H1 (cell line): ENCODE results near the gene KIF26B. TPM values are rescaled to one million over a fixed set of nuclear protein-coding genes. Genes with fewer than 3 reads are reported as not detected.

Source experiments
- CTCF ChIA-PET: fragments of 300-600 bp; sonication (Branson Sonifier 250); formaldehyde crosslinking; loops from one replicate; lab custom pipeline; 2021; ENCODE audit not compliant: partially characterized antibody; lab: Charles Lee
- POLR2A ChIA-PET: fragments of 300-600 bp; sonication (Branson Sonifier 250); formaldehyde crosslinking; loops from one replicate; lab custom pipeline; 2021; ENCODE audit warnings: inconsistent platforms; ENCODE audit not compliant: partially characterized antibody; lab: Charles Lee
- DNase-seq, 2 experiments: peaks; one replicate each; pipeline versions ENCODE4 v3.0.0 to v3.0.0-alpha.2; 2010 to 2022; ENCODE audit warnings: low spot score in 2 of 2, low read depth in 1 of 2, mixed read lengths in 1 of 2
- FAIRE-seq: peaks from 2 replicates; lab custom pipeline; 2011; peaks lifted over from hg19 to GRCh38; lab: Jason Lieb, UNC
- H2AFZ ChIP-seq: 2 replicates; pipeline ENCODE4 v1.8.1; 2012; ENCODE audit warnings: low read length, inconsistent platforms
- H2AK5ac ChIP-seq: 2 replicates; pipeline ENCODE4 v1.6.1; 2013; ENCODE audit warnings: low read depth, low read length
- H2BK120ac ChIP-seq: replicated peaks from 2 replicates; pipeline ENCODE3; 2013; ENCODE audit warnings: low read depth, low read length, inconsistent platforms
- H2BK12ac ChIP-seq: 2 replicates; pipeline ENCODE4 v1.6.1; 2013; ENCODE audit warnings: low read depth, low read length
- H2BK15ac ChIP-seq: 2 replicates; pipeline ENCODE4 v1.6.1; 2013; ENCODE audit warnings: low read length
- H2BK20ac ChIP-seq: 2 replicates; pipeline ENCODE4 v1.6.1; 2013; ENCODE audit warnings: low read length
- H2BK5ac ChIP-seq: 2 replicates; pipeline ENCODE4 v1.6.1; 2013; ENCODE audit warnings: low read depth, low read length
- H3K14ac ChIP-seq: 2 replicates; pipeline ENCODE4 v1.6.1; 2013; ENCODE audit warnings: inconsistent platforms; ENCODE audit not compliant: insufficient read length
- H3K18ac ChIP-seq: 2 replicates; pipeline ENCODE4 v1.6.1; 2013; ENCODE audit warnings: low read length; ENCODE audit errors: extremely low read depth
- H3K23ac ChIP-seq: 2 replicates; pipeline ENCODE4 v1.6.1; 2013; ENCODE audit warnings: inconsistent platforms; ENCODE audit not compliant: insufficient read length
- H3K23me2 ChIP-seq: 2 replicates; pipeline ENCODE4 v1.6.1; 2013; ENCODE audit warnings: low read depth, low read length
- H3K27ac ChIP-seq: 2 replicates; pipeline ENCODE4 v1.6.1; 2011; ENCODE audit warnings: low read depth, low read length, inconsistent platforms
- H3K27me3 ChIP-seq, 4 experiments: replicated peaks in 1 of 4; 1 replicate in 1 of 4; 2 replicates in 3 of 4; pipeline versions ENCODE4 v1.6.1 to v1.8.1; 2011 to 2013; ENCODE audit warnings: low read length in 3 of 4, mild to moderate bottlenecking in 3 of 4, inconsistent platforms in 2 of 4, mixed read lengths in 2 of 4, moderate library complexity in 1 of 4; ENCODE audit not compliant: control insufficient read depth in 3 of 4, insufficient read depth in 3 of 4; ENCODE audit errors: extremely low read depth in 1 of 4
- H3K36me3 ChIP-seq, 4 experiments: 2 replicates each; pipeline versions ENCODE4 v1.6.1 to v1.8.1; 2011 to 2013; ENCODE audit warnings: mild to moderate bottlenecking in 4 of 4, low read length in 3 of 4, moderate library complexity in 2 of 4, control low read depth in 1 of 4, inconsistent platforms in 1 of 4; ENCODE audit not compliant: insufficient read depth in 4 of 4, control insufficient read depth in 2 of 4
- H3K4ac ChIP-seq: replicated peaks from 2 replicates; pipeline ENCODE3; 2013; ENCODE audit warnings: low read length, low read depth, mixed read lengths, inconsistent platforms; ENCODE audit not compliant: insufficient read length
- H3K4me1 ChIP-seq, 4 experiments: replicated peaks in 1 of 4; 1 replicate in 1 of 4; 2 replicates in 3 of 4; pipeline versions ENCODE4 v1.6.1 to v1.8.1; 2011 to 2013; ENCODE audit warnings: low read length in 3 of 4, inconsistent platforms in 2 of 4, mixed read lengths in 1 of 4; ENCODE audit not compliant: insufficient read depth in 4 of 4, control insufficient read depth in 3 of 4
- H3K4me2 ChIP-seq, 2 experiments: 2 replicates each; pipeline versions ENCODE4 v1.6.1 to v1.8.1; 2011 to 2013; ENCODE audit warnings: low read depth in 2 of 2, low read length in 2 of 2, control low read depth in 1 of 2, inconsistent platforms in 1 of 2, mild to moderate bottlenecking in 1 of 2; ENCODE audit not compliant: insufficient read depth in 1 of 2
- H3K4me3 ChIP-seq, 4 experiments: fragments of 200-600, 300-600 bp in 1 of 4; sonication (generic), shearing (Covaris generic), sonication (Bioruptor Twin) in 1 of 4; 2 replicates each; pipeline versions ENCODE4 v1.5.1 to v1.8.1; 2011 to 2016; ENCODE audit warnings: low read length in 4 of 4, low read depth in 3 of 4, control low read depth in 2 of 4, inconsistent platforms in 2 of 4, mild to moderate bottlenecking in 2 of 4, mixed read lengths in 1 of 4, moderate library complexity in 1 of 4; ENCODE audit not compliant: insufficient read depth in 2 of 4; ENCODE audit errors: extremely low read depth in 1 of 4
- H3K56ac ChIP-seq: replicated peaks from 2 replicates; pipeline ENCODE3; 2013; ENCODE audit warnings: low read depth, mild to moderate bottlenecking, mixed read lengths, low read length, inconsistent platforms; ENCODE audit not compliant: insufficient read length
- H3K79me1 ChIP-seq: 2 replicates; pipeline ENCODE4 v1.6.1; 2013; ENCODE audit warnings: low read depth, low read length, control low read depth
- H3K79me2 ChIP-seq, 2 experiments: 2 replicates each; pipeline versions ENCODE4 v1.6.1 to v1.8.1; 2012 to 2013; ENCODE audit warnings: low read length in 2 of 2, mild to moderate bottlenecking in 2 of 2, inconsistent platforms in 1 of 2; ENCODE audit not compliant: insufficient read depth in 2 of 2, control insufficient read depth in 1 of 2
- H3K9ac ChIP-seq, 4 experiments: replicated peaks in 1 of 4; 1 replicate in 1 of 4; 2 replicates in 3 of 4; pipeline versions ENCODE4 v1.6.1 to v1.8.1; 2011 to 2013; ENCODE audit warnings: low read depth in 3 of 4, low read length in 3 of 4, control low read depth in 2 of 4, mild to moderate bottlenecking in 2 of 4, moderate library complexity in 2 of 4, inconsistent platforms in 1 of 4; ENCODE audit errors: extremely low read depth in 1 of 4
- H3K9me3 ChIP-seq, 2 experiments: 2 replicates each; pipeline versions ENCODE4 v1.6.1 to v1.8.1; 2012 to 2013; ENCODE audit warnings: mild to moderate bottlenecking in 2 of 2, moderate library complexity in 2 of 2, control low read depth in 1 of 2, inconsistent platforms in 1 of 2, low read depth in 1 of 2, low read length in 1 of 2, mixed read lengths in 1 of 2; ENCODE audit not compliant: insufficient read depth in 2 of 2
- H4K20me1 ChIP-seq, 2 experiments: replicated peaks in 1 of 2; 2 replicates each; pipeline versions ENCODE3 to v1.8.1; 2011 to 2013; ENCODE audit warnings: inconsistent platforms in 2 of 2, low read length in 2 of 2, mild to moderate bottlenecking in 1 of 2; ENCODE audit not compliant: insufficient read depth in 2 of 2, control insufficient read depth in 1 of 2
- H4K5ac ChIP-seq: 2 replicates; pipeline ENCODE4 v1.6.1; 2013; ENCODE audit warnings: low read length, low read depth, mixed read lengths, inconsistent platforms; ENCODE audit not compliant: insufficient read length
- H4K8ac ChIP-seq: 2 replicates; pipeline ENCODE4 v1.8.0; 2013; ENCODE audit warnings: mild to moderate bottlenecking, moderate library complexity, low read length, inconsistent platforms; ENCODE audit not compliant: insufficient read depth; ENCODE audit errors: extremely low read depth
- H4K91ac ChIP-seq: replicated peaks from 2 replicates; pipeline ENCODE3; 2013; ENCODE audit warnings: low read length, mixed read lengths, inconsistent platforms; ENCODE audit not compliant: insufficient read length
- BRCA1 ChIP-seq: IDR thresholded peaks from 2 replicates; pipeline ENCODE4 v1.6.1; 2012; ENCODE audit warnings: low read depth, low read length, improper control_type of control experiment
- CHD1 ChIP-seq: IDR thresholded peaks from 2 replicates; pipeline ENCODE4 v1.6.1; 2012; ENCODE audit warnings: low read depth, low read length, improper control_type of control experiment
- EP300 ChIP-seq, 2 experiments: IDR thresholded peaks; 1 replicate in 1 of 2; 2 replicates in 1 of 2; pipeline ENCODE4 v1.6.1; 2011 to 2012; ENCODE audit warnings: low read depth in 2 of 2, low read length in 2 of 2, mild to moderate bottlenecking in 2 of 2, borderline replicate concordance in 1 of 2, inconsistent platforms in 1 of 2, moderate library complexity in 1 of 2
- HDAC2 ChIP-seq, 2 experiments: fragments of 300-600 bp in 1 of 2; sonication (generic) in 1 of 2; IDR thresholded peaks; 2 replicates each; pipeline ENCODE4 v1.6.1; 2011 to 2012; ENCODE audit warnings: low read depth in 2 of 2, low read length in 2 of 2, mild to moderate bottlenecking in 2 of 2, moderate library complexity in 2 of 2, borderline replicate concordance in 1 of 2, inconsistent platforms in 1 of 2
- JUND ChIP-seq: IDR thresholded peaks from 2 replicates; pipeline ENCODE4 v1.6.1; 2011; ENCODE audit warnings: mild to moderate bottlenecking, improper control_type of control experiment, low read length
- KDM1A ChIP-seq: fragments of 200-600, 300-600 bp; sonication (generic); IDR thresholded peaks from 2 replicates; pipeline ENCODE4 v1.7.1; 2016; ENCODE audit warnings: mild to moderate bottlenecking, low read length, borderline replicate concordance
- POLR2A ChIP-seq, 2 experiments: IDR thresholded peaks; 1 replicate in 1 of 2; 2 replicates in 1 of 2; pipeline ENCODE4 v1.6.1; 2011; ENCODE audit warnings: low read depth in 2 of 2, low read length in 2 of 2, mild to moderate bottlenecking in 2 of 2; ENCODE audit errors: control extremely low read depth in 1 of 2
- RFX5 ChIP-seq: IDR thresholded peaks from 2 replicates; pipeline ENCODE4 v1.6.1; 2011; ENCODE audit warnings: low read depth, low read length, improper control_type of control experiment, borderline replicate concordance
- SAP30 ChIP-seq: fragments of 300-600 bp; sonication (generic); IDR thresholded peaks from 2 replicates; pipeline ENCODE4 v1.7.1; 2012; ENCODE audit warnings: low read length, moderate library complexity, mild to moderate bottlenecking, inconsistent platforms; ENCODE audit not compliant: insufficient read depth, insufficient replicate concordance
- SIN3A ChIP-seq, 2 experiments: IDR thresholded peaks in 1 of 2; conservative IDR thresholded peaks in 1 of 2; 2 replicates each; pipeline ENCODE4 v1.6.1; 2011 to 2012; ENCODE audit warnings: low read length in 2 of 2, improper control_type of control experiment in 1 of 2, low read depth in 1 of 2, mild to moderate bottlenecking in 1 of 2
- SP1 ChIP-seq: IDR thresholded peaks from 2 replicates; pipeline ENCODE4 v1.6.1; 2011; ENCODE audit warnings: low read depth, low read length
- TAF7 ChIP-seq: optimal IDR thresholded peaks from 2 replicates; pipeline ENCODE3; 2011; ENCODE audit warnings: low read depth, mild to moderate bottlenecking, inconsistent platforms, low read length, moderate library complexity, borderline replicate concordance
- TBP ChIP-seq: IDR thresholded peaks from 2 replicates; pipeline ENCODE4 v1.6.1; 2011; ENCODE audit warnings: low read depth, low read length, improper control_type of control experiment
- TEAD4 ChIP-seq: IDR thresholded peaks from 2 replicates; pipeline ENCODE4 v1.6.1; 2012; ENCODE audit warnings: low read depth, low read length, inconsistent platforms, mixed read lengths
- ZNF274 ChIP-seq: IDR thresholded peaks from 2 replicates; pipeline ENCODE4 v1.7.0; 2012; ENCODE audit warnings: low read length, borderline replicate concordance; ENCODE audit errors: extremely low read depth
- WGBS, 2 experiments: shearing (Covaris generic) in 1 of 2; methylation state at CpG; one replicate each; pipeline versions ENCODE4 v1.1.6 to v1.1.7; 2013 to 2015; ENCODE audit warnings: low lambda C conversion rate in 2 of 2, mixed read lengths in 2 of 2, inconsistent platforms in 1 of 2, low coverage in 1 of 2, missing lambda C conversion rate in 1 of 2; ENCODE audit not compliant: insufficient replicate concordance in 2 of 2, insufficient coverage in 1 of 2, insufficient read length in 1 of 2; ENCODE audit errors: extremely low coverage in 1 of 2, missing lambda C conversion rate in 1 of 2; 5-methylcytosine and 5-hydroxymethylcytosine counted together
- polyA plus RNA-seq, 7 experiments: library from polyadenylated mRNA; depleted of rRNA in 3 of 7; stranded (reverse) in 5 of 7; unstranded in 2 of 7; fragments of >200 nt in 5 of 7; fragments of 200-250 nt in 2 of 7; gene quantifications; 1 replicate in 5 of 7; 2 replicates in 1 of 7; 4 replicates in 1 of 7; pipeline versions ENCODE4 v1.2.1 to v1.2.3, GENCODE V29; 2011 to 2013; ENCODE audit warnings: missing spikeins in 2 of 7, mixed read lengths in 2 of 7
- total RNA-seq: library from RNA; stranded (reverse); fragmentation: NEBNext Ultra II Directional; extraction: Animal tissue kit (Norgen Biotek cat#: 25700); gene quantifications from 2 replicates; pipeline ENCODE4 v1.2.1, GENCODE V29; 2021

KIF26B gene
- total and polyA plus RNA-seq, 2 of the 8 experiments (the other 6 are each of a cell fraction or from before 2014, with no cell fraction given), result 0.06 to 0.28 TPM

GRCh38 chr1:245459621-245460020 lies 304.8 kb downstream of the KIF26B start:
- no peaks in the 10 kb centered on the region for H3K79me1 ChIP-seq
- no peaks in the 10 kb centered on the region for H3K9me3 ChIP-seq
- H4K91ac ChIP-seq, result no peak overlapping the region
- H3K23ac ChIP-seq, result no peak overlapping the region
- H3K4me3 ChIP-seq, result no peak overlapping the region
- H2BK5ac ChIP-seq, result no peak overlapping the region
- H2BK15ac ChIP-seq, result no peak overlapping the region
- no peak overlapping the region for H2AFZ ChIP-seq
- POLR2A ChIA-PET, result no interaction called here
- WGBS, 2 experiments, result 87% methylated on average over 3 of the region's 3 CpGs; no CpG with 5 or more reads in 1 of the 2 experiments
- H3K9ac ChIP-seq, result no peak overlapping the region
- peaks cover 0 to 5% of the 10 kb centered on the region in 2 experiments for H4K20me1 ChIP-seq
- no peak overlapping the region for H4K8ac ChIP-seq
- H3K79me2 ChIP-seq, result no peaks in the 10 kb centered on the region
- no peak overlapping the region for H3K4me2 ChIP-seq
- no peak overlapping the region for H2BK120ac ChIP-seq
- H3K4me1 ChIP-seq, result no peaks in the 10 kb centered on the region
- no peak overlapping the region for H2BK20ac ChIP-seq
- no peak overlapping the region for H3K4ac ChIP-seq
- no peak overlapping the region for H2BK12ac ChIP-seq
- H4K5ac ChIP-seq, result no peak overlapping the region
- CTCF ChIA-PET, result interaction anchor here (0.6 to 0.7 kb wide), 3 partner anchors 43 to 379 kb away, joined by 3 read pairs; no protein-coding TSS in a partner anchor
- DNase-seq (no peak), FAIRE-seq (no peak)
- H3K14ac ChIP-seq, result no peak overlapping the region
- no peak overlapping the region for H3K18ac ChIP-seq
- H3K56ac ChIP-seq, result no peak overlapping the region
- H3K23me2 ChIP-seq, result peaks cover 4% of the 10 kb centered on the region; the same call in 1 of the 2 replicates
- H3K27me3 ChIP-seq, result no peaks in the 10 kb centered on the region; a peak in 1 of 7 replicates
- H2AK5ac ChIP-seq, result no peak overlapping the region
- H3K27ac ChIP-seq, result no peak overlapping the region
- no peaks in the 10 kb centered on the region for H3K36me3 ChIP-seq
- TF ChIP-seq POLR2A (IDR thresholded peaks at IDR 0.05; ENCODE audit: control extremely low read depth in 1 of 2, low read depth in 2 of 2, low read length in 2 of 2), result no peak
- no peak for TF ChIP-seq CHD1
- TF ChIP-seq KDM1A, result no peak
- TF ChIP-seq EP300 (IDR thresholded peaks at IDR 0.05; ENCODE audit: borderline replicate concordance in 1 of 2, low read depth in 2 of 2, low read length in 2 of 2), result no peak
- no peak for TF ChIP-seq RFX5
- TF ChIP-seq ZNF274, result no peak
- no peak for TF ChIP-seq HDAC2 (IDR thresholded peaks at IDR 0.05; ENCODE audit: borderline replicate concordance in 1 of 2, low read depth in 2 of 2, low read length in 2 of 2)
- TF ChIP-seq TEAD4, result no peak
- no peak for TF ChIP-seq SAP30
- TF ChIP-seq TBP, result no peak
- no peak for TF ChIP-seq SIN3A (conservative IDR thresholded peaks at IDR 0.05 in 1 of 2, IDR thresholded peaks at IDR 0.05 in 1 of 2; ENCODE audit: low read depth in 1 of 2, low read length in 2 of 2)
- TF ChIP-seq JUND, result no peak
- TF ChIP-seq BRCA1, result no peak
- TF ChIP-seq TAF7, result no peak
- no peak for TF ChIP-seq SP1
